ENCODE data around the gene DOCK11.
"Not testable (repeated sequence)": the region's sequence is repeated elsewhere in the genome, so short reads cannot be mapped to it uniquely, and the experiment has no call there.

The DOCK11 gene

DNA sequence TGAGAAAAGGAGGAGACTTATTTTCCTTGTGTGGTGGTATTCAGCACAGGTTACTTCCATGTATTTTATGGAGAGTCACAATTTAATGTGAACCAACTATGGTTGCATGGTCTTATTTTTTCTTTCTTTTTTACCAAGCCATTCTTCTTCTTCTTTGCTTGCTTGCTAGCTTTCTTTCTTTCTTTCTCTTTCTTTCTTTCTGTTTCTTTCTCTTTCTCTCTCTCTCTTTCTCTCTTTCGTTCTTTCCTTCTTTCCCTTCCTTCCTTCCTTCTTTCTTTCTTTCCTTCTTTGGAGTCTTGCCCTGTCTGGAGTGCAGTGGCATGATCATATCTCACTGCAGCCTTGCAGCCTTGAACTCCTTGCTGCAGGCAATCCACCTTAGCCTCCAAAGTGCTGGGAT, 68.9 kb downstream of the DOCK11 start:
- no peak for DNase-seq (ENCODE audit: extremely low spot score, insufficient read length, low read depth)
- FAIRE-seq = no peak

DNA sequence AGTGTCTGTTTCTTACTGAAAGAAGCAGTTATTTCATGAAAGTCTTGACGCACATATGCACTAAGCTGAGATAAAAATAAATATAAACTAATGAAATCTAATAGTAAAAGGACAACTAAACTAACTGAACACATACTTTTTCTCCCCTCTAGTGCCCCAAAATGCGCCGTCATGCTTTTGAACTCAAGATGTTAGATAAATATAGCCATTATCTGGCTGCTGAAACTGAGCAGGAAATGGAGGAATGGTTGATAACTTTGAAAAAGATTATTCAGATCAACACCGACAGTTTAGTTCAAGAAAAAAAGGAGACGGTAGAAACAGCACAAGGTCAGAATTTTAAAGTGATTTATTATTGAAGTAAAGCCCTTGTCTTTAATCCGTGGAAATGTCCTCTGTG, 70.2 kb downstream of the DOCK11 start:
- FAIRE-seq (peak; percentile 66), DNase-seq (ENCODE audit: extremely low spot score, insufficient read length, low read depth) (no peak)

DNA sequence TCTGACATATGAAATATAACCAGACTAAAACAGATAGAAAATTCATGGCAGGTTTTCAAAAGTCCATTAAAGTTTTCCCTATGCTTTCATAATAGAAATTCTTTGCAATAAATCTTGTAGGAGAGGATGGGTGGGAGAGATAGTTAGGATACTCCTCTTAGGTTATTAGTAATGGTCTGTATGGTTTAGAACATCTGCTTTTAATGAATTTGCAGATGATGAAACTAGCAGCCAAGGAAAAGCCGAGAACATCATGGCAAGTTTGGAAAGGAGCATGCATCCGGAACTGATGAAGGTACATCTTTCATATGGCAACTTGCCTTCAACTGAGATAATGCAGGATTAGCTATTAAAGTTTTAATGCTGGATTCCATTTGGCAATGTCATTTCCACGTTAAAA, 70.7 kb downstream of the DOCK11 start:
- no peak for FAIRE-seq
- DNase-seq (ENCODE audit: extremely low spot score, insufficient read length, low read depth) = no peak

DNA sequence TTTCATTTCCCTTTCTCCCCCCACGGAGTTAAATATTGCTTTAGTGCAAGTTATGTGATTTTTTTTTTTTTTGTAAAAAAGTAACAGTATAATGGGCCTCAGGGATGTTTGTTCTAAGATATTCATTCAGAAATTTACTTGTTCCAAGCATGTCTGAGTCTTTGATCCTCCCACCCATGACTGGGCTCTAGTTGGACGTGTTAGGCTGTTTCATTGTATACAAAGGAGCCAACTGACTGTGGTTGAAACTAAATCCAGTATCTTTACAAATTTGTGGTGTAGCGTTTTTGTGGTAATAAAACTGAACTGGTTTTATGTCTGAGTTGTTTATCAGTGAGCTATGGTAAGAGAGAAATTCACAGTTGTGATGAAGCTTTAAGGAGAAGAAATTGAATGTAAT, 74.1 kb downstream of the DOCK11 start:
- FAIRE-seq (no peak), DNase-seq (ENCODE audit: extremely low spot score, insufficient read length, low read depth) (no peak)

DNA sequence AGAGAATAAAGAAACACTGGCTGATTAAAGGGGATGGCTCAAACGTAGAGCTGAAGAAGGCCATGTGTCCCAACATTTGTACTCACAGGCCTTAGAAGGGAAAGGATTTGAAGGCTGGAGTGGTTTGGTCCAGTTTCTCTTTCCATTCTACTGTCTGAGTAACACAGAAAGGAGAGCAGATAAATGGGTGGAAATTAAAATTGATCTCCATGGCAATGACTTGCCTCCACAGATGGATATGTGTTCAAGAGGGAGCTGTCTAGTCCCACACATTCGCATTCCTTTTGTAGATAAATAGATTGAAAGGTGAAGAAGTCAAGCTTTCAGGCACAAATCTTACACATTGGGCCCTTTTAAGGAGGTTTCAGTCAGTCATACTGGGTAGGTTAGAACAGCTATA, 74.6 kb downstream of the DOCK11 start:
- no peak for FAIRE-seq
- DNase-seq (ENCODE audit: extremely low spot score, insufficient read length, low read depth) = no peak

DNA sequence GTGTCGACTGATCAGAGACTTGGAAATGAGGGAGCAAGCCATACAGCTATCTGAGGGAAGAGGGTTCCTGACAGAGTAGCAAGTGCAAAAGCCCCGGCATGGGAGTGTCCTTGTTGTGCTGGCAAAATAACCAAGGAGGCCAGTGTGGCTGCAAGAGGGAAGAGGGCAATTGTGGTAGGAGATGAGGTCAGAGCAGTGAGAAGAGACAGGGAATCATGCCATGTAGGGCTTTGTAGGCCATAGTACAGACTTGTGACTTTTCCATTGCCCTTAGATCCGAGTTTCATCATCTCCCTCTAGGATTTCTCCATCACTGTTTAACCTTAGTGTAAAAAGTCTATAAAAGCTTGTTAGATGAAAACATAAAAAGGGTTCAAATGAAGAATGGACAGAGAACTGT, 76.2 kb downstream of the DOCK11 start:
- no peak for DNase-seq (ENCODE audit: extremely low spot score, insufficient read length, low read depth)
- FAIRE-seq = no peak

DNA sequence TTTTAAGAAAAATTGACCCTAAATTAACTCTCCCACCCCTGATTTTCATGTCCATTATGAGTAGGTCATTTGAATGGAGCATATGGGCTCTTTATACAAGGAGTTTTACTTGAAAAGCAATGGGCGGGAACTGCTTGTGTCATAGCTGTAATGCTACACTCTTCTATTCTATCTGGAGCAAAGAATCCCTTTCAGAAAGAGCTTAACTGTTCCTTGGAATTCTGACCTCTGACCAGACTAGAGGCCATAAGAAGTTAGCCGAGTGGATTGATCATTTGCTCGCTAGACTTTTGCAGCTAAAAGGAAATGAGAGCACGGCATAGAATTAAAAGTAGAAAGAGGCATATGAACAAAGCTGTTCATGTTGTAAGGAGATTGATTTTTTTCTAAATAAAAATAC, 79.1 kb downstream of the DOCK11 start:
- DNase-seq (ENCODE audit: extremely low spot score, insufficient read length, low read depth) = no peak
- peak; percentile 57 for FAIRE-seq

DNA sequence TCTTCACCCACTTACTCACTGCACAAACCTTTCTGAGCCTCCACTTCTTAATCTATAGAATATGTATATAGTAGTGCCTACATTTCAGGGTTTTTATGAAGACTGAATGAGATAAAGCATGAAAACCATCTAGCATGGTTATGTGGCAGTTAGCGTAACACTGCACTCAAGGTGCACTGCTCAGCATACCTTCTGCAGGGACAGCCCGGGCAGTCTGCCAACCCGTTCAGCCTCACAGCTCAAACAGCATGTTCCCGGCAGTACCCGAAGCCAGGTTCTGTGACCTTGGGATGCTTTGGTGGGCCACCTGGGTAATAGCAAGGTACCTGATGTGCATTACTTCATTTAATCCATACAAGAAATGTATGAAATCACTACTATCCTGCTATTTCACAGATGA, 81.4 kb downstream of the DOCK11 start:
- DNase-seq (ENCODE audit: extremely low spot score, insufficient read length, low read depth) = no peak
- no peak for FAIRE-seq

DNA sequence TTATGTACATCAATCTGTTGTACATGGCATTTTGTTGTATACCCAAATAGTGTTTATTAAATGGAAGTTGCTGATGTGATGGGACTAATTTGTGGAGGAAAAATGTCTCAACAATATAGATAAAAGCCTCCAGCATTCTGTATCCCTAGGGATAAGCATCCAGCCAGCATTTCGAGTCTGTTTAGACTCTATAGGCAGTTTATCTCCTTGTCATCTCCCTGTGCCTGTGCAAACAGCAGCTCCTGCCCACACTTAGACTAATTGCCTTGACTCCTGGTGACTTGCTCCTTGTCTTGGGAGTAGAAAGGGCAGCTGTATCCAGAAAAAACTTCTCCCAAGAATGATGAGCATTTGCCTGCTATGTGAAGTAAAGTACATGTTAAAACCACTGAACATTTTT, 83.8 kb downstream of the DOCK11 start:
- FAIRE-seq (no peak), DNase-seq (ENCODE audit: extremely low spot score, insufficient read length, low read depth) (no peak)

DNA sequence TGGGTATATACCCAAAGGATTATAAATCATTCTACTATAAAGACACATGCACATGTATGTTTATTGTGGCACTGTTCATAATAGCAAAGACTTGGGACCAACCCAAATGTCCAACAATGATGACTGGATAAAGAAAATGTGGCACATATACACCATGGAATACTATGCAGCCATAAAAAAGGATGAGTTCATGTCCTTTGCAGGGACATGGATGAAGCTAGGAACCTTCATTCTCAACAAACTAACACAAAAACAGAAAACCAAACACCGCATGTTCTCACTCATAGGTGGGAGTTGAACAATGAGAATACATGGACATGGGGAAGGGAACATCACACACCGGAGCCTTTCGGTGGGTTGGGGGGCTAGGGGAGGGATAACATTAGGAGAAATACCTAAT, 87.3 kb downstream of the DOCK11 start:
- not testable (repeated sequence) for DNase-seq (ENCODE audit: extremely low spot score, insufficient read length, low read depth); FAIRE-seq

DNA sequence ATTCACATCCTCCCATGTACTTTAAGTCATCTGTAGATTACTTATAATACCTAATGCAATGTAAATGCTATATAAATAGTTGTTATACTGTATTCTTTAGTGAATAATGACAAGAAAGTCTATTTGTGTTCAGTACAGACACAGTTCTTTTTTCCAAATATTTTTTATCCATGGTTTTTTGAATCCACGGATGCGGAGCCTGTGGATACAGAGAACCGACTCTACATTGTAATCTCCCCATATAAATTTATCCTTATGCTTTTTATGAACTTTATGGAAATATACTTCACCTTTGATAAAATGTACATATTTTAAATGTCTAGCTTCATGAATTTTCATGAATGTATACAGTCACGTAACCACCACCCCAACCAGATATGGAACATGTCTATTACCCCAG, 88.2 kb downstream of the DOCK11 start:
- no peak for DNase-seq (ENCODE audit: extremely low spot score, insufficient read length, low read depth)
- FAIRE-seq = no peak

DNA sequence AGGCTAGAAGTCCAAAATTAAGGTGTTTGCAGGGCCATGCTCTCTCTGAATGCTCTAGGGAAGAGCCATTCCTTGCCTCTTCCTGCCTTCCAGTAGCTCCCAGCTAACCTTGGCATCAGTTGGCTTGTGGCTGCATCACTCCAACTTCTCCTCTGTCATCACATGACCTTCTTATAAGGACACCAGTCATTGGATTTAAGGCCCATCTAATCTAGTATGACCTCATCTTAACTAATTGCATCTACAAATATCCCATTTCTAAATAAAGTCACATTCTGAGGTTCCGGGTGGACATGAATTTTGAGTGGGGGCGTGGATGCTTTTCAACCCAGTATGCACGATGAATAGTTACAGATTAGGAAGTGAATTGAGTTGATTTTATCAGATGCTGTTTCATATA, 89.7 kb downstream of the DOCK11 start:
- DNase-seq (ENCODE audit: extremely low spot score, insufficient read length, low read depth) (no peak), FAIRE-seq (peak; percentile 9)

DNA sequence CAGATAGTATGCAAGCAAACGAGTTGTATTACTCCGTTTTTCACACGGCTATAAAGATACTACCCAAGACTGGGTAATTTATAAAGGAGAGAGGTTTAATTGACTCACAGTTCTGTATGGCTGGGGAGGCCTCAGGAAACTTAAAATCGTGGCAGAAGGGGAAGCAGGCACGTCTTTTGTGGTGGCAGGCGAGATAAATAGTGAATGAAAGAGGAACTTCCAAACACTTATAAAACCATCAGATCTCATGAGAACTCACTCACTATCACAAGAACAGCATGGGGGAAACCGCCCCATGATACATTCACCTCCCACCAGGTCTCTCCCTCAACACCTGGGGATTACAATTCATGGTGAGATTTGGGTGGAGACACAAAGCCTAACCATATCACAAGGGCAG, 90.6 kb downstream of the DOCK11 start:
- DNase-seq (ENCODE audit: extremely low spot score, insufficient read length, low read depth); FAIRE-seq: not testable (repeated sequence)

DNA sequence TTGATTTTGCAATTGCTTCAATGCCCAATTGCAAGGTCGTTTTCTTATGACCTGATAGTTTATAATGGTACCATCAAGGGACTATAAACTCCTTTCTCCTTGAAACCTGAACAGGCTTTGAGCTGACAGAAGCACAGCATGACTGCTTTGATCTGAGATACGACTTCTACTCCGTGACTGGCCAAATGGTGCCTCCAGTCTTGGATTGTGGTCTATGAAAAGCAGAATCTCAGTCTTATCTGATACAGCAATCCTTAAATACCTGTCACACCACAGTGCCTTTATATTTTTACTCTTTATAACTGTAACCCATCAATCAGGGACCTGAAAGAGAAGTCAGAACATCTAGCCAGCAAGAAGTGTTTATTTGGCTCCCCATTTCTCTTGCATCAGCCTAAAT, 93.1 kb downstream of the DOCK11 start:
- FAIRE-seq = no peak
- DNase-seq (ENCODE audit: extremely low spot score, insufficient read length, low read depth) = no peak

DNA sequence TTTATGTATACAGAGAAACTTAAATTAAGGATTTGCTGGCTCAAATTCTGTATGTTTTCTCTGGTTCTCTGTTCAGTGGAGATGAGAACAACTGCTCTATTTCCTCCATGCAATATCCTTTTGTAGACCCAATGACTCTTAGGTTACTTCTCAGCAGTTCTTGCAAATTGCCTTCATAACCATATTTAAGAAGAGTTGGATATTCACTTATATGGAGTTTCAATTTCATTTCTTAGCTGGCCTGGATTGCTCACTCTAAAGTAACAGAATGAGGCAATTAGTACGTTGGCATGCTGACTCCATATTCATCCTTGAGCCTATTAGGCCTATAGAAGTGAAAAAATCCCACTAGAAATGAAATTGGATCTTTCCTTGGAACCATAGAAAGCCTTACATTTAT, 93.6 kb downstream of the DOCK11 start:
- no peak for DNase-seq (ENCODE audit: extremely low spot score, insufficient read length, low read depth)

DNA sequence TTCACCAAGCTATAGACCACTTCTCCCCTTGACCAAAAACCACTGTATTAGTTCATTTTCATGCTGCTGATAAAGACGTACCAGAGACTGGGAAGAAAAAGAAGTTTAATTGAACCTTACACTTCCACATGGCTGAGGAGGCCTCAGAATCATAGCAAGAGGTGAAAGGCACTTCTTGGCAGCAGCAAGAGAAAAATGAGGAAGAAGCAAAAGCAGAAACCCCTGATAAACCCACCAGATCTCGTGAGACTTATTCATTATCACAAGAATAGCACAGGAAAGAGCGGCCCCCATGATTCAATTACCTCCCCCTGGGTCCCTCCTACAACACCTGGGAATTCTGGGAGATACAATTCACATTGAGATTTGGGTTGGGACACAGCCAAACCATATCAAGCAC, 97.8 kb downstream of the DOCK11 start:
- DNase-seq (ENCODE audit: extremely low spot score, insufficient read length, low read depth) (no peak), FAIRE-seq (no peak)

More for the DNA sequence above, 93.6 kb downstream of the DOCK11 start:
- no peak for FAIRE-seq

DNA sequence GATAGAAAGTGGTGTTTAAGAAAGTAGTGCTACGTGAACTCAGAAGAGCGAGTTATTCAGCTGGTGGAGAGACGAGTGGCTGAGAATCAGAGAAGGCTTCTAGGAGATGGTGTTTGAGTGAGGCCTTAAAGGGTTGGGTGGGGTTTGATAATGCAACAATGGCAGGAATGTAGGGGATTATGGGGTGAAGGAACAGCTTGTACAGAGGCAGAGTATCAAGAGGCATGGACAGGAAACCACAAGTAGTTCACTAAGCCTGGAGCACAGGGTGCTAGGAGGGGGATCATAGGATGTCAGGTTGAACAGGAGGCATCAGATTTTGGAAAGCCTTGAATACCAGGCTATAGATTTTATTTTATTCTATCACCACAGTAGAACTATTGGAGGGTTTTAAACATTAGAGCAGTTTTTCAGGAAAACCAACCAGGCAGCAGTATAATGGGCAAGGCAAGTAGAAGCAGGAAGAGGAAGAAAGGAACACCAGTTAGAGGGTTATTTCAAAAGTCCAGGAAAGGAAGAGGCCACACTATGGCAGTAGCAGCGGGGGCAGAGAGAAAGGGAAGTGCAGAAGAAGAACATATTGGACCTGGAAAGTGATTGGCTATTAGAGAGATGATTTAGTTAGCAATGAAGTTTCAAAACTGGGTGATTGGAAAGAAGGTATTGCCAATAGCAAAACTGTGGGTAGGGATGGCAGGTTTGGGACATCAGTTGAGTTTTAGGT, 99.2 kb downstream of the DOCK11 start:
- FAIRE-seq (no peak), DNase-seq (ENCODE audit: extremely low spot score, insufficient read length, low read depth) (no peak)

DNA sequence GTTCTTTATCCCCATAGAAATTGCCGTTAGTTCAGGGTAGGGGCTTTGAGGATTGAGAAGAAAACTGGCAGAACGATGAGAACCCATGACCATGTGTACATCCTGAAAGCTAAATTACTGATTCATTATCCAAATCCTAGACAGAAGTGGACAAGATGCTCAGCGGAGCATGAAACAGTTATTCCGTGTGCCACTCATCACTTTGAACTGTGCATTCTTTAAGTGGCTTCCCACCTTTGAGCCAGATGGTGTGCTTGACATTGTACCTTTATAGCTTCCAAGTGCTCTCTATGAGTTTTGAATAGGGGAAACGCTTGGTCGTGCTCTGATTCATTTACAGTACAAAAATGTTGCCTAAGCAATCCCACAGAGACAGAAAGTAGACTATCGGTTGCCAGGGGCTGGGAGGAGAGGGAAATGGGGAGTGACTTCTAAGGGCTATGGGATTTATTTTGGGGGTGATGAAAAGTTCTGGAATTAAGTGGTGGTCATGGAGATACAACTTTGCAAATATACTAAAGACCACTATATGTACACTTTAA, 100.0 kb downstream of the DOCK11 start:
- DNase-seq (ENCODE audit: extremely low spot score, insufficient read length, low read depth) (no peak), FAIRE-seq (no peak)

DNA sequence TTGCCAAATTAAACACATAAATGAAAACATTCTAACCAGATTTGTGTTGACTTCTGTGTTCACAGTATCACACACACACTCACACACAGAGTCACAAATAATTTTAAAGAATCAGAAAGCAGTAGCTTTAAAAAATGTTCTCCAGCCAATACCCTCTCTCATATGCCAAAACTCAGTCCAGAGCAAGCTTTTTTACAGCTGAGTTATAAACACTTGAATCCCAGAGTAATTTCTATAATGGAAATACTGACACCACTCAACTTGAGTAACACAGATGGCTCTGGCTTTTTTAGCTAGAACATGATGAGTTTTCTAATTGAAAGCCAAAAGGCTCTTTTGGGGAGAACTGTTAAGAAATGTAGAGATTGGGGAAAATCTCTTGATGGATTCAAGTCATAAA, 100.8 kb downstream of the DOCK11 start:
- DNase-seq (ENCODE audit: extremely low spot score, insufficient read length, low read depth) (no peak), FAIRE-seq (no peak)

DNA sequence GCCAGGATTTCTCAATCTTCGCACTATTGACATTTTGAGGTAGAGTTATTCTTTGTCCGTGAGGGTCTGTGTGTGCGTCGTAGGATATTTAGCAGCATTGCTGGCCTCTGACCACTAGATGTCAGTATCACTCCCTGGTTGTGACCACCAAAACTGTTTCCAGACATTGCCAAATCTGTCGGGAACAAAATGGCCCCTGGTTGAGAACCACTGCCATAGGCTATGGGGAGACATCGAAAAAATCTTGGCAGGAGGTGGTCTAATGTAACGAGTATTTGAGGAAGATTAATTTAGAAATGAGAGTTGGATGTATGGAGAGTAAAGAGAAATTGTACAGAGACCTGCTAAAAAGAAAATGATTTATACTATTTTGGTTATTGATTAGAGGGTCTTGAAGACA, 108.4 kb downstream of the DOCK11 start:
- peak; percentile 85 for FAIRE-seq
- peak; percentile 2 for DNase-seq (ENCODE audit: extremely low spot score, insufficient read length, low read depth)

DNA sequence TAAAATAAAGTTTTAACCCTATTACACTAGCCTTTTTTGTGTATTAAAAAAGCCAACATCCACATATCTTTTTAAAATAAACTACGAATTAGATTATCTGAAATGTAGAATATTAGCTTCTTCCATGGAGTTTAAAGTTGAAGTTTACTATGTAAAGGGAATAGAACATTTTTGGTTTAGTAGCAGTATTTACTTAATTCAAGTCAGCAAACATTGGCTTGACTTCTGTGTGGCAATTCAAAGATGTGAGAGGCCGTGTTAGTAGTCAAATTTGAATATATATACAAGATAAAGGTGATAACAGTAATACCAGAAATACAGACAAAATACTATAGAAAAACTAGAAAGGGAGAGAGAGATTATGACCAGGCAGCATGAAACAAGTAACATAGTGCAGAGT, 116.7 kb downstream of the DOCK11 start:
- DNase-seq (ENCODE audit: extremely low spot score, insufficient read length, low read depth) = no peak
- no peak for FAIRE-seq

DNA sequence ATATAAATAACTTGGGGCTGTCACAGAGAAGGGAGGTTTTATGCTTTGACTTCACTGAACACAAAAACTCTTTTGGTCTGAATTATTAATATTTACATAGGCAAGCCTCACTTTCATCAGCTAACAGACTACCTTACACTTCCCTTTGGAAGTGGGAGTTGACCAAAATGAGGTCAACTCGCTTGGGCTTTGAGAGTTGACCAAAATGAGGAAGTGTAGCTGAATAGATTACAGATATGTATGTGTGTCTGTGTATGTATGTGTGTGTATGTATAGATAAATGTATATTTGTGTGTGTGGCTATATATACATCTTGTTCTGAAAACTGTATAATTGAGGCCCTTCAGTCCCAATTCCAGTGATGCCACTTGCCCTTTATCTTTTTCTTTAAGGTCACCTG, 118.5 kb downstream of the DOCK11 start:
- DNase-seq (ENCODE audit: extremely low spot score, insufficient read length, low read depth) = no peak
- peak; percentile 49 for FAIRE-seq

Measured in GM18507 (cell line).